Right lobe of liver (tissue), 6 donors: ENCODE measurements around the gene MYLK. TPM values are rescaled to one million over a fixed set of nuclear protein-coding genes. Genes with fewer than 3 reads are reported as not detected.

Experiments
- ATAC-seq, 4 donors: fragments of 200-7000 bp; cut with Tn5 transposase; one replicate each; pipeline ENCODE4 v1.9.1; 2020; ENCODE audit warnings: mild to moderate bottlenecking in 4 of 4, moderate library complexity in 4 of 4
- DNase-seq, 3 donors: peaks; one replicate each; pipeline ENCODE4 v3.0.0-alpha.2; 2020
- H3K27ac ChIP-seq, 3 donors: fragments of 200-600 bp; one replicate each; pipeline ENCODE4 v1.8.0; 2022
- H3K27me3 ChIP-seq, 2 donors: fragments of 200-600 bp; one replicate each; pipeline ENCODE4 v1.8.0; 2022
- H3K36me3 ChIP-seq, 4 donors: fragments of 200-600 bp; sonication (generic) in 1 of 4; one replicate each; pipeline versions ENCODE4 v1.5.1 to v1.8.0; 2017 to 2022; ENCODE audit warnings: control low read depth in 1 of 4
- H3K4me1 ChIP-seq, 4 donors: fragments of 200-600 bp; sonication (generic) in 1 of 4; one replicate each; pipeline versions ENCODE4 v1.5.1 to v1.8.0; 2017 to 2022; ENCODE audit warnings: control low read depth in 1 of 4
- H3K4me3 ChIP-seq, 3 donors: fragments of 200-600 bp; one replicate each; pipeline ENCODE4 v1.8.0; 2022
- H3K9me3 ChIP-seq, 4 donors: fragments of 200-600 bp; sonication (generic) in 1 of 4; one replicate each; pipeline versions ENCODE4 v1.5.1 to v1.8.0; 2017 to 2022; ENCODE audit warnings: control low read depth in 1 of 4
- CTCF ChIP-seq, 4 donors: fragments of 200-600 bp in 3 of 4; fragments of 450-650 bp in 1 of 4; IDR thresholded peaks; one replicate each; pipeline versions ENCODE4 v1.5.1 to v1.8.0; 2016 to 2022; ENCODE audit warnings: antibody characterized with exemption in 4 of 4, mild to moderate bottlenecking in 2 of 4
- POLR2A ChIP-seq: fragments of 450-650 bp; IDR thresholded peaks from one replicate; pipeline ENCODE4 v1.6.1; 2017; ENCODE audit warnings: antibody characterized with exemption, mild to moderate bottlenecking
- WGBS: methylation state at CpG from one replicate; pipeline ENCODE4 v1.1.6; 2018; ENCODE audit warnings: low coverage, low lambda C conversion rate; ENCODE audit not compliant: insufficient coverage; ENCODE audit errors: missing lambda C conversion rate; 5-methylcytosine and 5-hydroxymethylcytosine counted together
- intact Hi-C, 2 donors: fragments of 100-400 bp; cut with DNase I; formaldehyde crosslinking; loops; one replicate each; pipeline versions ENCODE4 v1.11.2 to v1.14.1; 2022
- total RNA-seq, 6 experiments: library from RNA; depleted of rRNA in 2 of 6; stranded (reverse); fragments of >200 nt in 2 of 6; fragmentation: NEBNext Ultra II Directional in 3 of 6; extraction: Animal tissue kit (Norgen Biotek cat#: 25700) in 3 of 6; gene quantifications; one replicate each; pipeline versions ENCODE4 v1.1.0 to v1.2.4, GENCODE V29; 2016 to 2023
- donor health status: DM: no; HTN: yes; CAD: no.
- donor health status: DM: no; HTN: no; CAD: no.
- donor health status: DM: no; HTN: no; CAD: no.
- donor health status: DM: no; HTN: yes; CAD: no.
- donor health status: DM: no; HTN: yes; CAD: no.

MYLK gene
- total RNA-seq, 6 experiments from 2014 or later: 61.1 to 146 (median 97.8) TPM

GRCh38 chr3:123655400-123655799 is 228.7 kb downstream of the MYLK start:
- H3K4me1 ChIP-seq: peaks cover 0 to 48% (median 9%) of the 10 kb centered on the region in 4 donors
- H3K9me3 ChIP-seq: no peaks in the 10 kb centered on the region
- TF ChIP-seq CTCF (IDR thresholded peaks at IDR 0.05): no peak
- TF ChIP-seq POLR2A: no peak
- DNase-seq (no peak), ATAC-seq (no peak)
- H3K36me3 ChIP-seq: peaks cover 0 to 44% (median 23%) of the 10 kb centered on the region in 4 donors
- WGBS: 100% methylated on average over 2 of the region's 2 CpGs
- H3K4me3 ChIP-seq: no peak overlapping the region
- no peak overlapping the region for H3K27ac ChIP-seq
- intact Hi-C loops: loop anchor here in 1 of 2 donors (10.0 kb wide), 1 partner anchor 49 kb away; no protein-coding TSS in a partner anchor
- H3K27me3 ChIP-seq: no peaks in the 10 kb centered on the region

GRCh38 chr3:123653221-123653682 is 230.9 kb downstream of the MYLK start:
- 21% methylated on average over 4 of the region's 5 CpGs for WGBS
- intact Hi-C loops: loop anchor here (5.0 to 10.0 kb wide), 2 partner anchors 49 to 52 kb away; no protein-coding TSS in a partner anchor
- ATAC-seq: peak; percentile 88 to 94 (median 93)
- Histone ChIP-seq H3K36me3 (peaks cover 0 to 59% (median 33%) of the 10 kb centered on the region in 4 donors), H3K4me1 (peaks cover 0 to 33% (median 9%) of the 10 kb centered on the region in 4 donors), H3K9me3 (no peaks in the 10 kb centered on the region), H3K27me3 (no peaks in the 10 kb centered on the region), H3K4me3 (no peak overlapping the region), H3K27ac (peak overlapping the region; percentile 38 to 65 (median 53))
- DNase-seq: peak; percentile 71 to 89 (median 86)
- peak; percentile 16 for TF ChIP-seq POLR2A
- TF ChIP-seq CTCF (IDR thresholded peaks at IDR 0.05): no peak

GRCh38 chr3:123652342-123652984 is 231.7 kb downstream of the MYLK start:
- DNase-seq (peak; percentile 73 to 77 (median 74)), ATAC-seq (peak; percentile 72 to 85 (median 75))
- H3K9me3 ChIP-seq: no peaks in the 10 kb centered on the region
- no peaks in the 10 kb centered on the region for H3K27me3 ChIP-seq
- H3K36me3 ChIP-seq: peaks cover 0 to 66% (median 34%) of the 10 kb centered on the region in 4 donors
- no peak overlapping the region for H3K4me3 ChIP-seq
- 25% methylated on average over 6 of the region's 9 CpGs for WGBS
- TF ChIP-seq CTCF (IDR thresholded peaks at IDR 0.05): peak; percentile 68 to 91 (median 81)
- TF ChIP-seq POLR2A: no peak
- peaks cover 0 to 25% (median 9%) of the 10 kb centered on the region in 4 donors for H3K4me1 ChIP-seq
- intact Hi-C loops: loop anchor here (5.0 to 10.0 kb wide), 2 partner anchors 50 to 52 kb away; no protein-coding TSS in a partner anchor
- H3K27ac ChIP-seq: peak overlapping the region; percentile 28 to 65 (median 53)

GRCh38 chr3:123651449-123652341 is 232.4 kb downstream of the MYLK start:
- intact Hi-C loops: loop anchor here (5.0 to 10.0 kb wide), 2 partner anchors 51 to 53 kb away; no protein-coding TSS in a partner anchor
- no peak for DNase-seq
- no peak for TF ChIP-seq POLR2A
- no peak for TF ChIP-seq CTCF (IDR thresholded peaks at IDR 0.05)
- H3K9me3 ChIP-seq: no peaks in the 10 kb centered on the region
- peaks cover 0 to 68% (median 33%) of the 10 kb centered on the region in 4 donors for H3K36me3 ChIP-seq
- no peak for ATAC-seq
- 75% methylated on average over 6 of the region's 11 CpGs for WGBS
- no peak overlapping the region for H3K4me3 ChIP-seq
- H3K27ac ChIP-seq: no peak overlapping the region
- no peaks in the 10 kb centered on the region for H3K27me3 ChIP-seq
- H3K4me1 ChIP-seq: peaks cover 0 to 24% (median 9%) of the 10 kb centered on the region in 4 donors
